Gastroesophageal sphincter (tissue), 3 donors: Measurements from ENCODE around the gene MARK2.

ENCODE experiments used
- CTCF ChIP-seq, 4 experiments: fragments of 200-600 bp in 2 of 4; fragments of 450-650 bp in 2 of 4; sonication (generic) in 1 of 4; IDR thresholded peaks; one replicate each; pipeline ENCODE4 v1.5.1; 2017 to 2019; ENCODE audit warnings: antibody characterized with exemption in 4 of 4, mild to moderate bottlenecking in 2 of 4, moderate library complexity in 2 of 4
- POLR2A ChIP-seq, 2 donors: fragments of 450-650 bp; IDR thresholded peaks; one replicate each; pipeline ENCODE4 v1.6.1; 2017; ENCODE audit warnings: antibody characterized with exemption in 2 of 2, mild to moderate bottlenecking in 2 of 2, moderate library complexity in 1 of 2

- TF ChIP-seq POLR2A (IDR thresholded peaks at IDR 0.05) (no peak), CTCF (IDR thresholded peaks at IDR 0.05) (no peak)
These were observed 67.2 kb downstream of the MARK2 start for GRCh38 chr11:63906087-63906486.
